T-cell (primary cell): ENCODE measurements around the gene EEA1. TPM values are rescaled to one million over a fixed set of nuclear protein-coding genes. Genes with fewer than 3 reads are reported as not detected.
"Not testable (repeated sequence)": the region's sequence is repeated elsewhere in the genome, so short reads cannot be mapped to it uniquely, and the experiment has no call there.

Experiments used
- ATAC-seq, 4 experiments: fragments of 200-7000 bp in 3 of 4; fragments of 150-1000 bp in 1 of 4; cut with Tn5 transposase; replicated peaks in 1 of 4; 1 replicate in 3 of 4; 2 replicates in 1 of 4; pipeline ENCODE4 v1.10.0; 2021; ENCODE audit warnings: moderate library complexity in 3 of 4, mild to moderate bottlenecking in 2 of 4, moderate number of reproducible peaks in 1 of 4
- CTCF ChIA-PET, 2 donors: fragments of 300-600 bp; sonication (Branson Sonifier 250); formaldehyde crosslinking; loops; one replicate each; lab custom pipeline; 2022; ENCODE audit warnings: antibody characterized with exemption in 2 of 2; lab: Charles Lee
- POLR2A ChIA-PET, 2 donors: fragments of 300-600 bp; sonication (Branson Sonifier 250); formaldehyde crosslinking; loops; one replicate each; lab custom pipeline; 2022; ENCODE audit warnings: antibody characterized with exemption in 2 of 2; lab: Charles Lee
- DNase-seq, 35 experiments: peaks; one replicate each; pipeline versions ENCODE4 v3.0.0 to v3.0.0-alpha.2; 2013 to 2023
- H3K27ac ChIP-seq: one replicate; pipeline ENCODE4 v1.5.1; 2013; ENCODE audit warnings: low read length
- H3K27me3 ChIP-seq, 2 experiments: replicated peaks in 1 of 2; 1 replicate in 1 of 2; 2 replicates in 1 of 2; pipeline versions ENCODE4 v1.6.1 to v1.7.0; 2013; ENCODE audit warnings: low read length in 1 of 2, mixed read lengths in 1 of 2; ENCODE audit not compliant: control insufficient read depth in 2 of 2, insufficient read depth in 2 of 2; ENCODE audit errors: extremely low read depth in 1 of 2
- H3K36me3 ChIP-seq, 2 donors: 1 replicate in 1 of 2; 2 replicates in 1 of 2; pipeline versions ENCODE4 v1.6.1 to v1.7.0; 2013; ENCODE audit warnings: low read length in 1 of 2; ENCODE audit not compliant: control insufficient read depth in 2 of 2, insufficient read depth in 1 of 2; ENCODE audit errors: extremely low read depth in 1 of 2
- H3K4me1 ChIP-seq, 2 experiments: 1 replicate in 1 of 2; 2 replicates in 1 of 2; pipeline versions ENCODE4 v1.6.1 to v1.7.0; 2013; ENCODE audit warnings: low read length in 2 of 2, mixed read lengths in 1 of 2; ENCODE audit not compliant: insufficient read depth in 2 of 2, control insufficient read depth in 1 of 2; ENCODE audit errors: extremely low read depth in 1 of 2
- H3K4me3 ChIP-seq, 2 donors: 1 replicate in 1 of 2; 2 replicates in 1 of 2; pipeline versions ENCODE4 v1.5.1 to v1.7.0; 2013; ENCODE audit warnings: mild to moderate bottlenecking in 2 of 2, low read length in 1 of 2, moderate library complexity in 1 of 2; ENCODE audit not compliant: control insufficient read depth in 1 of 2; ENCODE audit errors: extremely low read depth in 1 of 2
- H3K9me3 ChIP-seq: 2 replicates; pipeline ENCODE4 v1.7.0; 2013
- H3K27ac Mint-ChIP-seq, 2 donors: one replicate each; pipeline ENCODE4 v1.8.0; 2020 to 2021; ENCODE audit warnings: mild to moderate bottlenecking in 2 of 2, mixed read lengths in 2 of 2
- H3K27me3 Mint-ChIP-seq, 2 donors: one replicate each; pipeline ENCODE4 v1.8.0; 2021 to 2022; ENCODE audit warnings: mixed read lengths in 2 of 2
- H3K36me3 Mint-ChIP-seq: one replicate; pipeline ENCODE4 v1.8.0; 2021; ENCODE audit warnings: mixed read lengths
- H3K4me1 Mint-ChIP-seq, 3 donors: one replicate each; pipeline ENCODE4 v1.8.0; 2020 to 2022; ENCODE audit warnings: mixed read lengths in 3 of 3, mild to moderate bottlenecking in 1 of 3
- H3K4me3 Mint-ChIP-seq, 3 donors: one replicate each; pipeline ENCODE4 v1.8.0; 2020 to 2022; ENCODE audit warnings: mild to moderate bottlenecking in 3 of 3, mixed read lengths in 3 of 3, moderate library complexity in 3 of 3
- H3K9me3 Mint-ChIP-seq, 3 donors: one replicate each; pipeline ENCODE4 v1.8.0; 2020 to 2022; ENCODE audit warnings: mixed read lengths in 3 of 3
- WGBS: methylation state at CpG from one replicate; pipeline ENCODE4 v1.1.5; 2013; ENCODE audit warnings: missing lambda C conversion rate; ENCODE audit not compliant: insufficient coverage; 5-methylcytosine and 5-hydroxymethylcytosine counted together
- total RNA-seq, 35 experiments: library from RNA in 6 of 35; stranded (reverse) in 6 of 35; fragments of 120-200 nt in 1 of 35; gene quantifications; one replicate each; pipeline versions ENCODE4 v1.2.1 to v1.2.4 and lab custom pipeline; 2013 to 2026

EEA1 gene
- total RNA-seq, 5 donors from 2014 or later (not counting 1 experiment from before 2014, with no cell fraction given): 21.4 to 29.5 (median 23.5) TPM

DNA sequence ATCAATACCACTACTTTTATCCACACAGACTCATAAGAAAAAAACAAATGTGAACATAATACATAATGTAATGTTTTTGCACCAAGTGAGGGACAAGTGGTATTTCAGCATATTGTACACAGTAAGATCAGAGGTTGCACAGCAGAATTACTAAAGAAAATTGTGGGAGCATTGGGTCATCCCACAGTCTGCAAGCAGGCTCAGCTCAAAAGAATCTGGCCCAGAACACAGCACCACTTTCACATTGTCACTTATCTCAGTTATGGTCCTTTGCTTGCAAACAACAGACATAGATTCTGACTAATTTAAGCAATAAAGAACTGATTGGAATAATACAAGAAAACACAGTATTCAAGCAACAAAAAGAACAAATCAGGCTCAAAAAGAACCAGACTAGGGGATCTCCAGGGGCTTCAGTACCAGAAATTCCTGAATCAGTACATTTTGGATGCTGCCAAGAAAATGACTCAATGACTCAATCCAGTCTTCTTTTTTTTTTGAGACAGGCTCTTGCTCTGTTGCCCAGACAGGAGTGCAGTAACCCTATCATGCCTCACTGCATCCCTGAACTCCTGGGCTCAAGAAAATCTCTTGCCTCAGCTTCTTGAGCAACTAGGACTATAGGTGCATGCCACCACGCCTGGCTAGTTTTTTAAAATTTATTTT is 42.9 kb upstream of the EEA1 start:
- H3K36me3 Mint-ChIP-seq: peaks cover 3% of the 10 kb centered on the region
- H3K9me3 Mint-ChIP-seq: peaks cover 0 to 10% (median 6%) of the 10 kb centered on the region in 3 donors
- Histone ChIP-seq H3K9me3 (peaks cover 5% of the 10 kb centered on the region), H3K27ac (no peak overlapping the region), H3K4me1 (peaks cover 0 to 3% of the 10 kb centered on the region in 2 experiments), H3K27me3 (peaks cover 0 to 8% of the 10 kb centered on the region in 2 experiments), H3K36me3 (no peaks in the 10 kb centered on the region), H3K4me3 (no peak overlapping the region)
- POLR2A ChIA-PET: no interaction called here
- ATAC-seq (no peak), DNase-seq (no peak)
- no peak overlapping the region for H3K27ac Mint-ChIP-seq
- no CpG with 5 or more reads among the region's 1 CpG for WGBS
- H3K4me3 Mint-ChIP-seq: no peak overlapping the region
- CTCF ChIA-PET: no interaction called here
- H3K4me1 Mint-ChIP-seq: peaks cover 7 to 11% (median 8%) of the 10 kb centered on the region in 3 donors
- peaks cover 0 to 3% of the 10 kb centered on the region in 2 donors for H3K27me3 Mint-ChIP-seq

DNA sequence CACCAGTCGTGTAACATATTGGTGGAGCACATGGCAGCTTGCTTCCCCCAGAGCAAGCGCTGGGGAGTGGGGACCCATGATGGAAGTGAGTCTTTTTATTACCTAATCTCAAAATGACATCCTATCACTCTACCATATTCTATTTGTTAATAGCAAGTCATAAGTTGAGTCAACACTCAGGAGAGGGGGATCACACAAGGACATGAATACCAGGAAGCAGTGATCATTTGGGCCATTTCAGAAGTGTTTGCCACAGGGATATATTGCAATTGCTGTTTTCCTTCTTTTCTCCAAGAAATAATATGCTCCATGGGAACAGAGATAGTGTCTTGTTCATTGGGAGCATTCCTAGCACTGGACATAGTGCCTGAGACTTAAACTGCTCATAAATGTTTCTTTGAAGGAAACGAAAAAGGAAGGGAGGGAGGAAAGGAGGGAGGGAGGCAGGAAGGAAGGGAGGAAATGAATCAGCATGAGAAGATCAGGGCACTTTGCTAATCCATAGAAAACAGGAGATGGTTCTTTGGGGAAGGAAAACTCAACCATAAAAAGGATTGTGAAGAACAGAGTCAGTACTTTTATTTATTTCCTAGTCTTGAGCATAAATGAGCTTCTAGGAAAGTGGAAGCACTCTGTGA is 39.2 kb upstream of the EEA1 start:
- Histone ChIP-seq H3K4me1 (no peaks in the 10 kb centered on the region), H3K27ac (no peak overlapping the region), H3K4me3 (no peak overlapping the region), H3K9me3 (no peaks in the 10 kb centered on the region), H3K27me3 (peaks cover 0 to 6% of the 10 kb centered on the region in 2 experiments), H3K36me3 (no peaks in the 10 kb centered on the region)
- no peaks in the 10 kb centered on the region for H3K27me3 Mint-ChIP-seq
- ATAC-seq: no peak
- CTCF ChIA-PET: interaction anchor here in 1 of 2 donors (1.5 kb wide), 1 partner anchor 429 kb away, joined by 3 read pairs; no protein-coding TSS in a partner anchor
- peaks cover 0 to 5% (median 5%) of the 10 kb centered on the region in 3 donors for H3K4me1 Mint-ChIP-seq
- POLR2A ChIA-PET: no interaction called here
- H3K9me3 Mint-ChIP-seq: no peaks in the 10 kb centered on the region
- no peak overlapping the region for H3K4me3 Mint-ChIP-seq
- no CpG with 5 or more reads among the region's 3 CpGs for WGBS
- H3K27ac Mint-ChIP-seq: no peak overlapping the region
- no peak for DNase-seq
- no peaks in the 10 kb centered on the region for H3K36me3 Mint-ChIP-seq

DNA sequence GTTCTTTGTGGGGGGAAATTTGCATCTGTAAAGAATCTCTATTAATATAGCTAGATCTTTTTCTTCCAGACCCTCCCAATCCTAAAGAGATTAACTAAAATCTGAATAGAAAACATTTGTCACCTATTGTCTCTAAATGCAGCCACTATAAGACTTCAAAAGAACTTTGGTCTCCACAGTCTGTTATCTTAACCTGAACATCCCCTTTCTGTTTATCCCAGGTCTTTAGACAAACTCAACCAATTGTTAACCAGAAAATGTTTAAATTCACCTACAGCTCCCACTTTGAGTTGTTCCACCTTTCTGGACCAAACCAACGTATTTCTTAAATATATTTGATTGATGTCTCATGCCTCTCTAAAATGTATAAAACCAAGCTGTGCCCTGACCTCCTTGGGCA is 35.3 kb upstream of the EEA1 start:
- H3K27me3 Mint-ChIP-seq, H3K4me3 Mint-ChIP-seq, H3K9me3 Mint-ChIP-seq, H3K36me3 ChIP-seq, H3K4me3 ChIP-seq, H3K27ac ChIP-seq, DNase-seq, H3K27me3 ChIP-seq, H3K9me3 ChIP-seq, POLR2A ChIA-PET, H3K27ac Mint-ChIP-seq, ATAC-seq, H3K36me3 Mint-ChIP-seq, H3K4me1 Mint-ChIP-seq, H3K4me1 ChIP-seq, CTCF ChIA-PET: not testable (repeated sequence)
- WGBS: no CpG with 5 or more reads among the region's 1 CpG

DNA sequence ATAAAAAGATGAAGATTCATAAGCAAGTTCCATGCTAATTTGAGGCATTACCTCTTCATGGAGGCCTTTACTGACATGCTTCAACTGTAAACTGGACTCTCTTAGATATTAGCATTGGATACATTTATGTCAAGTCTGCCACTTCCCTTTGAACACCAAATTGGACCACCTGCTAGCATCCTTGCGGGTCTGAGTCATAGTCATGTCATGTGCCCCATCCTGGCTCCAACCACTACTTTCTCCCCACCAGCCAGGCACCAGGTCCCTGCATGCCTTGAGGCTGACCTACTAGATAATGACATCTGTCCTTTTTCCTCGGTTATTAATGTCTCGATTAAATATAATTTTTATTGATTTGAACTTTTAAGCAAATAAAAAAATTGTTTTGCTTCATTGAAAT is 32.9 kb upstream of the EEA1 start:
- Histone ChIP-seq H3K4me1 (no peaks in the 10 kb centered on the region), H3K27ac (no peak overlapping the region), H3K36me3 (no peaks in the 10 kb centered on the region), H3K27me3 (no peaks in the 10 kb centered on the region), H3K9me3 (no peaks in the 10 kb centered on the region), H3K4me3 (no peak overlapping the region)
- no peak for ATAC-seq
- Mint-ChIP-seq H3K4me1 (no peaks in the 10 kb centered on the region), H3K27ac (no peak overlapping the region), H3K36me3 (peaks cover 3% of the 10 kb centered on the region), H3K9me3 (no peaks in the 10 kb centered on the region), H3K27me3 (no peaks in the 10 kb centered on the region), H3K4me3 (no peak overlapping the region)
- POLR2A ChIA-PET: interaction anchor here in 1 of 2 donors (0.6 kb wide), 1 partner anchor 20 kb away, joined by 3 read pairs; no protein-coding TSS in a partner anchor
- 100% methylated on average over 1 of the region's 3 CpGs for WGBS
- CTCF ChIA-PET: no interaction called here
- DNase-seq: no peak

DNA sequence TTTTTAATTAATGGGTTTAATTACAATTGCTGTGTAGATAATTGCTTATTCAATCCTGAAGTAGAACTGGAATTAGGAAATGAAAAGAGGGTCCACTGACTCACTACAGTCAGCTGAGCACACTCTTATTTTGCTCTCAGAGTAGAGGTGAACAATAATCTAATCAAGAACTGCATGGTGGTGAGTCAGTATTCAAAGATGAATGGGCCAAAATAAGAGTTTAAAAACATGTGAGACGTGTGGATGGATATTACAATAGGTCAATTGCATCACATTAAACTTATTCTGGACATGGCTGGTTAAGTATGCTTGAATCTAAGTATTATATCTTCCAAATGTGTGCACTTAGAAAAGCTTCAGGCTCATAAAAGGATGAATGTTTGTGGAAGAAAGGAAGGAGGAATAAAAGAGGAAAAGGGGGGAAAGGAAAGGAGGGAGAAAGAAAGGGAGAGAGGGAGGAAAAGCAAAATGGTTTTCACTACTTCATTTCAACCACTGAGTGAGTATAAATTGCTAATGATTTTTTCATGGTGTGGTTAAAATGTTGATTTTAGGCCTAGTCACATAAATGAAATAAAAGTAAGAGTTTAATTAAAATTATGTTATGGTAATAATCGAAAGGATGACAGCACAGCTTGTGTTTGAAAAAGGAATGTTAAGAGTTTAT is 27.0 kb upstream of the EEA1 start:
- ATAC-seq (no peak), DNase-seq (no peak)
- Mint-ChIP-seq H3K27me3 (no peaks in the 10 kb centered on the region), H3K36me3 (peaks cover 4% of the 10 kb centered on the region), H3K4me1 (no peaks in the 10 kb centered on the region), H3K9me3 (no peaks in the 10 kb centered on the region), H3K27ac (no peak overlapping the region), H3K4me3 (no peak overlapping the region)
- Histone ChIP-seq H3K4me3 (no peak overlapping the region), H3K9me3 (no peaks in the 10 kb centered on the region), H3K4me1 (no peaks in the 10 kb centered on the region), H3K27ac (no peak overlapping the region), H3K36me3 (no peaks in the 10 kb centered on the region), H3K27me3 (peaks cover 0 to 2% of the 10 kb centered on the region in 2 experiments)
- POLR2A ChIA-PET: no interaction called here
- WGBS: no CpG with 5 or more reads among the region's 2 CpGs
- CTCF ChIA-PET: interaction anchor here in 1 of 2 donors (0.7 kb wide), 2 partner anchors 28 to 1591 kb away, joined by 3 to 4 read pairs; no protein-coding TSS in a partner anchor

DNA sequence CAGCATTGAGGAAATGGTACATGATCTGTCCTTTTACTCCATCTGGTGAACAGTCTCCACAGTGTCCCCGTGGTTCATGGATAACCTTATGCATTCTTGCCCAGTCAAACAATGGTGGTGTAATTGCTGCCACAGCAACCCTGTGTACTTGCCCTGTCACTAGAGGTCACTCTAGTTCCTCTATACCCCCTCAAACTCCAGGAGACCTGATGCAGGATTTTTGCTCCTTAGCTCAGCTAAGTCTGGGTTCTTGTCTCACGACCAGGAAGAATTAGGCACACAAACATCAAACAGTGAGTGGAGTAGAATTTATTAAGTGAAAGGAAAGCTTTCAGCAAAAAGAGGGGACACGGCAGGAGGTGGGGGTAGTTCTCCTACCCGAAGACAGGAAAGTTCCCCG is 24.7 kb upstream of the EEA1 start:
- Histone ChIP-seq H3K4me3 (no peak overlapping the region), H3K9me3 (no peaks in the 10 kb centered on the region), H3K36me3 (no peaks in the 10 kb centered on the region), H3K4me1 (no peaks in the 10 kb centered on the region), H3K27ac (no peak overlapping the region), H3K27me3 (peaks cover 0 to 2% of the 10 kb centered on the region in 2 experiments)
- Mint-ChIP-seq H3K9me3 (no peaks in the 10 kb centered on the region), H3K4me3 (no peak overlapping the region), H3K4me1 (no peaks in the 10 kb centered on the region), H3K27ac (no peak overlapping the region), H3K27me3 (peaks cover 2 to 4% of the 10 kb centered on the region in 2 donors), H3K36me3 (peaks cover 4% of the 10 kb centered on the region)
- no peak for DNase-seq
- no peak for ATAC-seq
- 92% methylated on average over 5 of the region's 5 CpGs for WGBS
- CTCF ChIA-PET: interaction anchor here in 1 of 2 donors (0.6 to 0.8 kb wide), 2 partner anchors 102 to 1014 kb away, joined by 3 to 4 read pairs; no protein-coding TSS in a partner anchor
- POLR2A ChIA-PET: no interaction called here
